HL-60 (cell line): Measurements from ENCODE around the gene GPC4.

Experiments used
- CTCF ChIP-seq: IDR thresholded peaks from one replicate; pipeline ENCODE4 v1.5.1; 2011; ENCODE audit warnings: low read length, control low read depth, inconsistent platforms; ENCODE audit not compliant: insufficient read depth
- GABPA ChIP-seq: IDR thresholded peaks from 2 replicates; pipeline ENCODE4 v1.6.1; 2012; ENCODE audit warnings: low read depth
- REST ChIP-seq: IDR thresholded peaks from 2 replicates; pipeline ENCODE4 v1.6.1; 2012; ENCODE audit warnings: low read depth; ENCODE audit not compliant: insufficient replicate concordance
- SPI1 ChIP-seq: IDR thresholded peaks from 2 replicates; pipeline ENCODE4 v1.6.1; 2012; ENCODE audit warnings: low read depth, mild to moderate bottlenecking, borderline replicate concordance

GRCh38 chrX:133437356-133437755 lies 22.1 kb upstream of the GPC4 start:
- no peak for TF ChIP-seq SPI1
- no peak for TF ChIP-seq REST
- TF ChIP-seq CTCF, result no peak
- TF ChIP-seq GABPA, result no peak
